ENCODE results near the gene PLAAT5.
A peak's percentile ranks its signal among the peaks of the same experiment; 100 is the strongest.
"Not testable (repeated sequence)": the region's sequence is repeated elsewhere in the genome, so short reads cannot be mapped to it uniquely, and the experiment has no call there.

Gene PLAAT5

GRCh38 chr11:63430731-63431130 lies 60.2 kb downstream of the PLAAT5 start:
- H4K5ac ChIP-seq (ENCODE audit: low read length); H3K4ac ChIP-seq (ENCODE audit: low read depth, low read length); H4K8ac ChIP-seq (ENCODE audit: low read depth, low read length); H3K9ac ChIP-seq (ENCODE audit: low read length); H3K4me1 ChIP-seq (ENCODE audit: control insufficient read depth, low read depth, low read length); H3K56ac ChIP-seq (ENCODE audit: low read length); H2BK120ac ChIP-seq (ENCODE audit: low read depth, low read length); H3K79me2 ChIP-seq (ENCODE audit: control insufficient read depth, insufficient read depth, low read length); H3K36me3 ChIP-seq (ENCODE audit: control insufficient read depth, insufficient read depth, low read length); H3K18ac ChIP-seq (ENCODE audit: low read length); H2BK5ac ChIP-seq (ENCODE audit: low read length); H3K27me3 ChIP-seq (ENCODE audit: insufficient read depth, low read length, poor library complexity); H2AK5ac ChIP-seq (ENCODE audit: low read length); H3K27ac ChIP-seq (ENCODE audit: low read depth, low read length); H3K4me2 ChIP-seq (ENCODE audit: low read length); H2BK15ac ChIP-seq (replicated peaks; ENCODE audit: low read depth); H3K4me3 ChIP-seq (ENCODE audit: low read length); H3K23ac ChIP-seq (ENCODE audit: low read length); H3K79me1 ChIP-seq (ENCODE audit: low read length): not testable (repeated sequence)
- no CpG with 5 or more reads among the region's 2 CpGs for WGBS (ENCODE audit: extremely low coverage, insufficient coverage, low lambda C conversion rate)
- peak; percentile 21 for DNase-seq

- Histone ChIP-seq H3K79me2 (ENCODE audit: control insufficient read depth, insufficient read depth, low read length) (no peaks in the 10 kb centered on the region), H3K27me3 (ENCODE audit: insufficient read depth, low read length, poor library complexity) (no peaks in the 10 kb centered on the region), H3K27ac (ENCODE audit: low read depth, low read length) (no peak overlapping the region), H4K8ac (ENCODE audit: low read depth, low read length) (no peak overlapping the region), H4K5ac (ENCODE audit: low read length) (no peak overlapping the region), H3K18ac (ENCODE audit: low read length) (no peak overlapping the region), H3K4ac (ENCODE audit: low read depth, low read length) (no peak overlapping the region), H2BK15ac (replicated peaks; ENCODE audit: low read depth) (no peak overlapping the region), H2BK5ac (ENCODE audit: low read length) (no peak overlapping the region), H3K56ac (ENCODE audit: low read length) (no peak overlapping the region), H3K23ac (ENCODE audit: low read length) (no peak overlapping the region), H3K9ac (ENCODE audit: low read length) (no peak overlapping the region), H2BK120ac (ENCODE audit: low read depth, low read length) (no peak overlapping the region), H2AK5ac (ENCODE audit: low read length) (no peak overlapping the region), H3K79me1 (ENCODE audit: low read length) (no peaks in the 10 kb centered on the region), H3K4me3 (ENCODE audit: low read length) (no peak overlapping the region), H3K4me2 (ENCODE audit: low read length) (no peak overlapping the region), H3K36me3 (ENCODE audit: control insufficient read depth, insufficient read depth, low read length) (no peaks in the 10 kb centered on the region), H3K4me1 (ENCODE audit: control insufficient read depth, low read depth, low read length) (no peaks in the 10 kb centered on the region)
- WGBS (ENCODE audit: extremely low coverage, insufficient coverage, low lambda C conversion rate): no CpG with 5 or more reads among the region's 2 CpGs
- peak; percentile 30 for DNase-seq
Measured at GRCh38 chr11:63427971-63428508, 62.9 kb downstream of the PLAAT5 start.

GRCh38 chr11:63417174-63417852 lies 73.7 kb downstream of the PLAAT5 start:
- Histone ChIP-seq H4K8ac (ENCODE audit: low read depth, low read length) (no peak overlapping the region), H2AK5ac (ENCODE audit: low read length) (no peak overlapping the region), H3K4me1 (ENCODE audit: control insufficient read depth, low read depth, low read length) (no peaks in the 10 kb centered on the region), H3K4me3 (ENCODE audit: low read length) (no peak overlapping the region), H3K79me1 (ENCODE audit: low read length) (no peaks in the 10 kb centered on the region), H3K9ac (ENCODE audit: low read length) (no peak overlapping the region), H4K5ac (ENCODE audit: low read length) (no peak overlapping the region), H3K23ac (ENCODE audit: low read length) (no peak overlapping the region), H3K27ac (ENCODE audit: low read depth, low read length) (no peak overlapping the region), H3K18ac (ENCODE audit: low read length) (no peak overlapping the region), H2BK5ac (ENCODE audit: low read length) (no peak overlapping the region), H3K4ac (ENCODE audit: low read depth, low read length) (no peak overlapping the region), H3K56ac (ENCODE audit: low read length) (no peak overlapping the region), H2BK15ac (replicated peaks; ENCODE audit: low read depth) (no peak overlapping the region), H3K4me2 (ENCODE audit: low read length) (no peak overlapping the region), H3K27me3 (ENCODE audit: insufficient read depth, low read length, poor library complexity) (no peaks in the 10 kb centered on the region), H3K79me2 (ENCODE audit: control insufficient read depth, insufficient read depth, low read length) (no peaks in the 10 kb centered on the region), H2BK120ac (ENCODE audit: low read depth, low read length) (no peak overlapping the region), H3K36me3 (ENCODE audit: control insufficient read depth, insufficient read depth, low read length) (no peaks in the 10 kb centered on the region)
- no CpG with 5 or more reads among the region's 2 CpGs for WGBS (ENCODE audit: extremely low coverage, insufficient coverage, low lambda C conversion rate)
- no peak for DNase-seq
